NB4 (cell line): Measurements from ENCODE around the gene CABLES2.

ENCODE experiments used
- DNase-seq: peaks from one replicate; pipeline ENCODE4 v3.0.0; 2010; ENCODE audit warnings: low read depth
- H3K4me3 ChIP-seq: one replicate; pipeline ENCODE4 v1.5.1; 2011; ENCODE audit warnings: mild to moderate bottlenecking, low read depth, low read length, moderate library complexity
- CTCF ChIP-seq: IDR thresholded peaks from one replicate; pipeline ENCODE4 v1.5.1; 2012; ENCODE audit warnings: low read depth, low read length
- MAX ChIP-seq: IDR thresholded peaks from 2 replicates; pipeline ENCODE4 v1.6.1; 2011; ENCODE audit warnings: low read depth, low read length
- MYC ChIP-seq: IDR thresholded peaks from 2 replicates; pipeline ENCODE4 v1.6.1; 2011; ENCODE audit warnings: low read depth, low read length
- POLR2A ChIP-seq: IDR thresholded peaks from 2 replicates; pipeline ENCODE4 v1.6.1; 2011; ENCODE audit warnings: mild to moderate bottlenecking; ENCODE audit not compliant: insufficient read length; ENCODE audit errors: extremely low read depth

CABLES2 gene

GRCh38 chr20:62346398-62347150 is 60.5 kb downstream of the CABLES2 start:
- no peak for DNase-seq

GRCh38 chr20:62345681-62346370 is 61.3 kb downstream of the CABLES2 start:
- TF ChIP-seq MYC: no peak
- TF ChIP-seq MAX: no peak
- no peak for TF ChIP-seq CTCF
- TF ChIP-seq POLR2A: no peak
- no peak overlapping the region for H3K4me3 ChIP-seq
- no peak for DNase-seq

More at GRCh38 chr20:62346398-62347150, 60.5 kb downstream of the CABLES2 start:
- TF ChIP-seq POLR2A (no peak), MYC (no peak), MAX (no peak)
- H3K4me3 ChIP-seq: no peak overlapping the region

- DNase-seq: peak; percentile 36
- no peak for TF ChIP-seq MAX
- no peak for TF ChIP-seq MYC
- H3K4me3 ChIP-seq: no peak overlapping the region
Measured at GRCh38 chr20:62344782-62345181, 62.3 kb downstream of the CABLES2 start.

GRCh38 chr20:62344092-62344491 is 63.0 kb downstream of the CABLES2 start:
- no peak for DNase-seq
- H3K4me3 ChIP-seq: no peak overlapping the region
- TF ChIP-seq MAX: no peak
- no peak for TF ChIP-seq POLR2A
- no peak for TF ChIP-seq CTCF
- no peak for TF ChIP-seq MYC

- no peak for TF ChIP-seq MYC
- no peak for TF ChIP-seq CTCF
- TF ChIP-seq MAX: no peak
- no peak for TF ChIP-seq POLR2A
- DNase-seq: no peak
- no peak overlapping the region for H3K4me3 ChIP-seq
Measured at GRCh38 chr20:62342910-62343309, 64.2 kb downstream of the CABLES2 start.

GRCh38 chr20:62339647-62340062 is 67.4 kb downstream of the CABLES2 start:
- H3K4me3 ChIP-seq: no peak overlapping the region
- TF ChIP-seq POLR2A: no peak
- TF ChIP-seq MAX: no peak
- TF ChIP-seq CTCF: no peak
- no peak for TF ChIP-seq MYC
- DNase-seq: peak; percentile 36
